ENCODE measurements around the gene SRPRA. TPM values are rescaled to one million over a fixed set of nuclear protein-coding genes. Genes with fewer than 3 reads are reported as not detected.
A peak's percentile ranks its signal among the peaks of the same experiment; 100 is the strongest.

The SRPRA gene
- total RNA-seq: 54.8 and 76.3 TPM in 2 replicates

- TF ChIP-seq CTCF (conservative IDR thresholded peaks at IDR 0.05; ENCODE audit: low read depth, low read length): no peak
- H3K4me3 ChIP-seq (ENCODE audit: low read depth, low read length): peak within 1 kb of the TSS; percentile 100
- peak; percentile 79 for DNase-seq (ENCODE audit: low read depth)
These were observed at the start of gene SRPRA, which contains the start of gene FOXRED1 for GRCh38 chr11:126268708-126269579. Gene SRPRA (minus strand): TSS chr11:126268895. CDS start chr11:126268804, 91 bp downstream. Gene FOXRED1 (plus strand): TSS chr11:126269154. CDS start chr11:126269207, 53 bp downstream.

GRCh38 chr11:126317756-126318573 lies 49.3 kb upstream of the SRPRA start:
- TF ChIP-seq CTCF (conservative IDR thresholded peaks at IDR 0.05; ENCODE audit: low read depth, low read length): no peak
- H3K4me3 ChIP-seq (ENCODE audit: low read depth, low read length): no peak overlapping the region
- DNase-seq (ENCODE audit: low read depth): no peak

- TF ChIP-seq CTCF (conservative IDR thresholded peaks at IDR 0.05; ENCODE audit: low read depth, low read length): no peak
- H3K4me3 ChIP-seq (ENCODE audit: low read depth, low read length): no peak overlapping the region
- no peak for DNase-seq (ENCODE audit: low read depth)
These were observed 48.7 kb upstream of the SRPRA start for GRCh38 chr11:126317432-126317755.

GRCh38 chr11:126313826-126314225 lies 45.1 kb upstream of the SRPRA start:
- no peak overlapping the region for H3K4me3 ChIP-seq (ENCODE audit: low read depth, low read length)
- TF ChIP-seq CTCF (conservative IDR thresholded peaks at IDR 0.05; ENCODE audit: low read depth, low read length): no peak
- DNase-seq (ENCODE audit: low read depth): no peak

- TF ChIP-seq CTCF (conservative IDR thresholded peaks at IDR 0.05; ENCODE audit: low read depth, low read length): no peak
- no peak for DNase-seq (ENCODE audit: low read depth)
These were observed 44.3 kb upstream of the SRPRA start for GRCh38 chr11:126312961-126313360.

GRCh38 chr11:126311401-126312291 lies 43.0 kb upstream of the SRPRA start:
- DNase-seq (ENCODE audit: low read depth): no peak
- no peak for TF ChIP-seq CTCF (conservative IDR thresholded peaks at IDR 0.05; ENCODE audit: low read depth, low read length)
- no peak overlapping the region for H3K4me3 ChIP-seq (ENCODE audit: low read depth, low read length)

More at GRCh38 chr11:126312961-126313360, 44.3 kb upstream of the SRPRA start:
- H3K4me3 ChIP-seq (ENCODE audit: low read depth, low read length): no peak overlapping the region

Measured in epithelial cell of proximal tubule (primary cell).